Transverse colon (tissue), 4 donors: Measurements from ENCODE around the gene SP140. TPM values are rescaled to one million over a fixed set of nuclear protein-coding genes. Genes with fewer than 3 reads are reported as not detected.

Source experiments
- DNase-seq: peaks from one replicate; pipeline ENCODE4 v3.0.0-alpha.2; 2019
- H3K27ac ChIP-seq, 4 donors: fragments of 200-600 bp; sonication (generic); 2 replicates each; pipeline ENCODE4 v1.5.1; 2016 to 2018; ENCODE audit warnings: inconsistent platforms in 4 of 4
- H3K27me3 ChIP-seq: fragments of 200-600 bp; sonication (generic); 2 replicates; pipeline ENCODE4 v1.5.1; 2017; ENCODE audit warnings: inconsistent platforms
- H3K36me3 ChIP-seq, 4 donors: fragments of 200-600 bp; sonication (generic); 2 replicates each; pipeline ENCODE4 v1.5.1; 2017 to 2019; ENCODE audit warnings: inconsistent platforms in 4 of 4
- H3K4me1 ChIP-seq, 4 donors: fragments of 200-600 bp; sonication (generic); 2 replicates each; pipeline ENCODE4 v1.5.1; 2017 to 2020; ENCODE audit warnings: inconsistent platforms in 4 of 4
- H3K4me3 ChIP-seq, 4 donors: fragments of 200-600 bp; sonication (generic); 1 replicate in 1 of 4; 2 replicates in 3 of 4; pipeline versions ENCODE4 v1.5.1 to v1.6.1; 2017 to 2019; ENCODE audit warnings: inconsistent platforms in 4 of 4
- H3K9me3 ChIP-seq, 2 donors: fragments of 200-600 bp; sonication (generic); 2 replicates each; pipeline ENCODE4 v1.5.1; 2017 to 2019; ENCODE audit warnings: inconsistent platforms in 2 of 2
- CTCF ChIP-seq, 5 experiments: fragments of 200-600 bp in 3 of 5; fragments of 450-650 bp in 2 of 5; sonication (generic) in 3 of 5; IDR thresholded peaks; 1 replicate in 2 of 5; 2 replicates in 3 of 5; pipeline ENCODE4 v1.5.1; 2016 to 2017; ENCODE audit warnings: antibody characterized with exemption in 5 of 5, inconsistent platforms in 3 of 5, mild to moderate bottlenecking in 2 of 5, moderate library complexity in 1 of 5
- EP300 ChIP-seq: sonication (generic); formaldehyde crosslinking; IDR thresholded peaks from one replicate; pipeline ENCODE4 v1.6.1; 2017; ENCODE audit warnings: antibody characterized with exemption, low read depth
- POLR2A ChIP-seq: fragments of 450-650 bp; IDR thresholded peaks from one replicate; pipeline ENCODE4 v1.6.1; 2016; ENCODE audit warnings: antibody characterized with exemption, mild to moderate bottlenecking, moderate library complexity
- POLR2AphosphoS5 ChIP-seq, 3 donors: sonication (generic); formaldehyde crosslinking; IDR thresholded peaks; one replicate each; pipeline ENCODE4 v1.6.1; 2016; ENCODE audit warnings: antibody characterized with exemption in 3 of 3
- WGBS, 2 donors: methylation state at CpG; one replicate each; pipeline ENCODE4 v1.1.5; 2018; ENCODE audit warnings: low coverage in 1 of 2; 5-methylcytosine and 5-hydroxymethylcytosine counted together
- in situ Hi-C, 4 donors: fragments of 200-750 bp; cut with MboI; loops; one replicate each; pipeline versions ENCODE4 v1.15.0 to v1.15.1; 2017; ENCODE audit warnings: low sequenced_read_pairs in 3 of 4, low pct_ligation_motif_present in 1 of 4, low pct_unique_long_range_greater_than_20kb in 1 of 4
- intact Hi-C: fragments of 100-400 bp; cut with DNase I; formaldehyde crosslinking; loops from one replicate; pipeline ENCODE4 v1.15.1; 2023; ENCODE audit warnings: low total_unique reads
- total RNA-seq, 4 donors: library from RNA; depleted of rRNA; stranded (reverse); fragments of >200 nt; gene quantifications; one replicate each; pipeline ENCODE4 v1.1.0, GENCODE V29; 2016

SP140 gene
- total RNA-seq, 4 donors from 2014 or later: 2.6 to 12.7 (median 7.3) TPM

GRCh38 chr2:230226051-230226551 lies 565 bp downstream of the SP140 start:
- H3K4me3 ChIP-seq: peak overlapping the region in 3 of 4 donors; percentile 0 to 37 (median 8)
- no peak for DNase-seq
- peak overlapping the region; percentile 49 to 70 (median 63) for H3K27ac ChIP-seq
- WGBS, 2 donors: 65 to 79% methylated on average over 4 of the region's 4 CpGs
- no peaks in the 10 kb centered on the region for H3K4me1 ChIP-seq
- H3K27me3 ChIP-seq: no peaks in the 10 kb centered on the region
- no peaks in the 10 kb centered on the region for H3K9me3 ChIP-seq
- intact Hi-C loops (no loop called here), in situ Hi-C loops (no loop called here)
- TF ChIP-seq POLR2A: no peak
- TF ChIP-seq EP300: no peak
- no peak for TF ChIP-seq CTCF (IDR thresholded peaks at IDR 0.05)
- TF ChIP-seq POLR2AphosphoS5 (IDR thresholded peaks at IDR 0.05): no peak
- no peaks in the 10 kb centered on the region for H3K36me3 ChIP-seq

GRCh38 chr2:230227216-230227615 lies 1.7 kb downstream of the SP140 start:
- no peak overlapping the region for H3K4me3 ChIP-seq
- DNase-seq: no peak
- peak overlapping the region in 1 of 4 donors; percentile 20 for H3K27ac ChIP-seq
- intact Hi-C loops (no loop called here), in situ Hi-C loops (no loop called here)
- H3K27me3 ChIP-seq: no peaks in the 10 kb centered on the region
- no peaks in the 10 kb centered on the region for H3K36me3 ChIP-seq
- WGBS, 2 donors: 82 to 87% methylated on average over 1 to 3 of the region's 3 CpGs
- H3K4me1 ChIP-seq: no peaks in the 10 kb centered on the region
- H3K9me3 ChIP-seq: no peaks in the 10 kb centered on the region
- TF ChIP-seq POLR2AphosphoS5 (IDR thresholded peaks at IDR 0.05) (no peak), EP300 (no peak), POLR2A (no peak), CTCF (IDR thresholded peaks at IDR 0.05) (no peak)

GRCh38 chr2:230230087-230230486 lies 4.6 kb downstream of the SP140 start:
- TF ChIP-seq EP300: no peak
- no peak for TF ChIP-seq CTCF (IDR thresholded peaks at IDR 0.05)
- no peak for TF ChIP-seq POLR2A
- TF ChIP-seq POLR2AphosphoS5 (IDR thresholded peaks at IDR 0.05): no peak
- Histone ChIP-seq H3K9me3 (no peaks in the 10 kb centered on the region), H3K4me3 (no peak overlapping the region), H3K27me3 (no peaks in the 10 kb centered on the region), H3K36me3 (no peaks in the 10 kb centered on the region), H3K27ac (no peak overlapping the region), H3K4me1 (no peaks in the 10 kb centered on the region)
- 80 to 81% methylated on average over 3 of the region's 3 CpGs for WGBS, 2 donors
- intact Hi-C loops: no loop called here
- DNase-seq: no peak
- in situ Hi-C loops: no loop called here

DNA sequence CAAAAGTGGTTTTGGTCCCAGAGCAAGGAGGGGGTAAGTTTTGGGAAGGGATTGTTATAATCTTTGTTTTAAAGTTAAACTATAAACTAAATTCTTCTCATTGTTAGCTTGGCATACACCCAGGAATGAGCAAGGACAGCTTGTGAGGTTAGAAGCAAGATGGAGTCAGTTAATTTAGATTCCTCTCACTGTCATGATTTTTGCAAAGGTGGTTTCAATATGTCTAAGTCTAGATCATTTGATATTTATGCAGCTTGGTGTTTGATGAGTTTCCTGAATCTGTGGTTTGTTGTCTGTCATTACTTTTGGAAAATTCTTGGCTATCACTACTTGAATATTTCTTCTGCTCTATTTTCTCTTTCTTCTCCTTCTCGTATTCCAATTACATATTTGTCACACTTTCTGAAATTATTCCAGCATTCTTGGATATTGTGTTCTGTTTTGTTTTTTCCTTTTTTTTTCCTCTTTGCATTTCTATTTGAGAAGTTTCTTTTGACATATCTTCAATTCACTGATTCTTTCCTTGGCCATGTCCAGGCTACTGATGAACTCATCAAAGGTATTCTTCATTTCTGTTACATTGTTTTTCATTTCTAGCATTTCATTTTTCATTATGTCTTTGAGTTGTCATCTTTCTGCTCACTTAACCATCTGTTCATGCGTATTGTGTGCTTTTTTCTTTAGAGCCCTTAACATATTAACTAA lies 5.1 kb downstream of the SP140 start:
- Histone ChIP-seq H3K27me3 (no peaks in the 10 kb centered on the region), H3K9me3 (no peaks in the 10 kb centered on the region), H3K4me1 (no peaks in the 10 kb centered on the region), H3K4me3 (no peak overlapping the region), H3K36me3 (no peaks in the 10 kb centered on the region), H3K27ac (no peak overlapping the region)
- no peak for DNase-seq
- intact Hi-C loops (no loop called here), in situ Hi-C loops (no loop called here)
- 63 to 85% methylated on average over 2 of the region's 2 CpGs for WGBS, 2 donors
- no peak for TF ChIP-seq EP300
